GM18505 (cell line): ENCODE measurements around the gene L3MBTL1.

Experiments used
- ATAC-seq: cut with Tn5 transposase; IDR thresholded peaks from one replicate; pipeline ENCODE4 v1.9.1; 2021; ENCODE audit not compliant: unreplicated experiment
- POLR2A ChIP-seq: IDR thresholded peaks from 4 replicates; pipeline ENCODE4 v1.6.1; 2011; ENCODE audit warnings: borderline replicate concordance; ENCODE audit not compliant: insufficient read depth, insufficient read length; ENCODE audit errors: extremely low read depth

L3MBTL1 gene

GRCh38 chr20:43514648-43514999 lies 7.1 kb downstream of the L3MBTL1 start:
- no peak for TF ChIP-seq POLR2A
- ATAC-seq, result peak; percentile 8

DNA sequence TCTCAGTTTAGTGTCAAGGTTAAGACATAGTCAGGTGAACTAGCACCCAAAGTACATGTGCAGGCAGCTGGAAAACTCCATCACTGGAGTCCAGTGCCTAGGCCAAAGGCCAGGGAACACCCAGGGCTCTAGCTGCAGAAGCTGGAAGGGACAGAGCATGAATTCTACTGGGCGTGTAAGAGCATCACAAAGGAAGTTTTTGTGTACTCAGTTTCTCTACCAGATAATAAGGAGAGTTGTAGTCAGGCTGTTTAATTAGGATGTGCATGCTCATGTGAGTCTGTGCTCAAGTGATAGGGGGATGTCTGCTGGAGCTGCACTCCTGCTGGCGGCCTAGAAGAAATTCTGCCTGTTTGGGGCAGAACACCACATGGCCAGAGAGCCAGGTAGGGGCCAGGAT lies 8.1 kb downstream of the L3MBTL1 start:
- no peak for ATAC-seq
- no peak for TF ChIP-seq POLR2A

DNA sequence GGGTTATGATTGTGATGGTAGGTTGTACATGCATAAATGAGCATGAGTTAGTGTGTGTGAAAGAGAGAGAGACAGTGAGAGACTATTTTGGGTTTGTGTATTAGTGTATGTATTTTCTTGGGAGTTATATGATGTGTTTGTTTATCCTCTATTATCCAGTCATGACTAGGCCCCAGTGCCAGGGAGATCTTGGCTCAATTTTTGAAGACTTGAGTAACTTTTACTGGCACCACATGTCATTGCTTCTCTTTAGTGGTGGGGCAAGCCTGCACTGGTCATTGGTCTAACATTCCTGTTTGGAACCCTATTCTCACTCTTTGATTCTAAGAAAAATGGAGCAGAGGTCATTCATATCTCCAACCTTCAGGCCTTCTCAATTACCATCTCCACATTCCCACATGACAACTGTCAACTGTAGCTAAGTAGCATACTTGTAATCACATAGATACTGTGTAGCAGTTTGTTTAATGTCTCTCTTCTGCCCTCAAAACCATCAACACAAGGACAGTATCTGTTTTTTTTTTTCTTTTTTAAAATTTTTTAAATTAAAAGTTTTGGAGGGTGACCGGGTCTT lies 8.8 kb downstream of the L3MBTL1 start:
- TF ChIP-seq POLR2A, result no peak
- ATAC-seq, result no peak

DNA sequence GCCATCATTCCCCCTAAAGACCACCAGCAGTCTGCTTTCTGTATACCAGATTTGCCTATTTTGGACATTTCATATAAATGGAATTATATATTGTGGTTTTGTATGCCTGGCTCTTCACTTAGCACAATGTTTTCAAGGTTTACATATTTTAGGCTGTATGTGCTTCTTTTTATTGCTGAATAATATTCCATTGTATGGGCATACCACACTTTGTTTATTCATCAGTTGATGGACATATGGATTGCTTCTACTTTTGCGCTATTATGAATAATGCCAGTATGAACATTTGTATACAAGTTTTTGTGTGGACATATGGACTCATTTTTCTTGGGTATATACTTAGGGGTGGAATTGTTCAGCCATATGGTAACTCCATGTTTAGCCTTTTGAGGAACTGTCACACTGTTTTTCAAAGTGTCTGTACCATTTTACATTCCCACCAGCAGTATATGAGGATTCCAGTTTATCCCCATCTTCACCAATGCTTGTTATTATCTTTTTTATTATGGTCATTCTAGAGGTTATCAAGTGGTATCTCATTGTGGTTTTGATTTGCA lies 12.7 kb downstream of the L3MBTL1 start:
- ATAC-seq, result no peak
- no peak for TF ChIP-seq POLR2A

- no peak for ATAC-seq
- TF ChIP-seq POLR2A, result no peak
Observed at GRCh38 chr20:43525021-43525420, 17.5 kb downstream of the L3MBTL1 start.

- TF ChIP-seq POLR2A, result no peak
- no peak for ATAC-seq
Observed at GRCh38 chr20:43528258-43528875, 20.9 kb downstream of the L3MBTL1 start.

- no peak for ATAC-seq
Observed at GRCh38 chr20:43529051-43529450, 21.6 kb downstream of the L3MBTL1 start.

GRCh38 chr20:43529457-43530153 lies 22.1 kb downstream of the L3MBTL1 start:
- ATAC-seq, result no peak
- TF ChIP-seq POLR2A, result no peak

More at GRCh38 chr20:43529051-43529450, 21.6 kb downstream of the L3MBTL1 start:
- no peak for TF ChIP-seq POLR2A

- ATAC-seq, result no peak
- TF ChIP-seq POLR2A, result no peak
Observed at GRCh38 chr20:43530321-43531090, 23.0 kb downstream of the L3MBTL1 start.

DNA sequence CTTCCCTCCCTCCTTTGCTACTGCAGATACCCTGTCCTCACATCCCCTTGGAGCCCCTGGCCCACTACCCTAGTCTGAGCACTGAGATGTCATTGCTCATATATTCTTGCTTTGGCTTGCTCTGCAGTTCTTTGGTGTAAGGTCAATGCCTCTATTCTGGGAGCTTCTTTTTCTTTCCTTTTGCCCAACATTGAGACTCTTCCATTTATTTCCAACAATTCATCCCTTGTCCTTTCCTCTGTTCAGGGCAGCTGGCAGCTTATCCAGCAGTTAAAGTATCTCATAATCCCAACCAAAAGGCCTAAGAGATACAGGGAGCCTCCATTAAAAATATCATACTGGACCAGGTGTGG lies 23.6 kb downstream of the L3MBTL1 start:
- no peak for TF ChIP-seq POLR2A
- ATAC-seq, result no peak

DNA sequence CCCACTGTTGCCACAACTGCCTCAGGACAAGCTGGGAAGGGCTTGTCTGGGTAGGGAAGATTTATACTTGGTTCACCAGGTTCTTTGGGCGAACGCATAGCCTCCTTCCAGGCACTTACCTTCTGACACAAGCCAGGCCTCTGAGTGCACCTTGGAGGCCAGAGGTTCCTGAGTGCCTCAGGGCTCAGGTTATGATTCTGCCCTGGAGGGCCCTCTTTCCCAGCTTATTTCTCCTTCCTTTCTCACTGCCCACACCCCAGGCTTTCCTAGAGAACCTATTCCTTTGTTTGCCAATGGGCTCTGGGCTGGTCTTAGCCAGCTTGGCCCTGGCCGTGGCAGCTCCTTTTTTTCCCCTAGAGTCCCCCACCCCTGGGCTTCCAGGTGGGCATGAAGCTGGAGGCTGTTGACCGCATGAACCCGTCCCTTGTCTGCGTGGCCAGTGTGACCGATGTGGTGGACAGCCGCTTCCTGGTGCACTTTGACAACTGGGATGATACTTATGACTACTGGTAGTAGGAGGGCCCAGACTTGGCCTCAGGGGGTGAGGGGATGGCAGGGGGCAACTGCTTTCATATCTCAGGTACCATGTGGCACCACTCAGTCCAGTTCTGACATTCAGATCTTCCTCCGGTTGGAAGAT lies 25.0 kb downstream of the L3MBTL1 start:
- no peak for ATAC-seq
- TF ChIP-seq POLR2A, result no peak

DNA sequence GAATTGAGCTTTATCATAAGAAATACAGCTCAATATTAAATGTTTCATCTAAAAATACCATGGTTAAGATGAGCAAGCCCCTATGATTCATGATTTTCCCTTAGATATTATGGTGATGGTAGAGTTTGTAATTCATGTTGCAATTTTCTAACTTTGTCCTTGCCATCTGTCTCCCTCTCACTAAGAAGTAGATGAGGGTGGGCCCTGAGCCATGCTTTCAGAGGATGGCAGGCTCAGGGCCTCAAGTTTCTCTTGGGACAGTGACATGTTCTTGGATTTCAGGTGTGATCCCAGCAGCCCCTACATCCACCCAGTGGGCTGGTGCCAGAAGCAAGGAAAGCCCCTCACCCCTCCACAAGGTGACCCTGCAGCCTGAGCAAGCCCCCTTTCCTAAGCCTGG lies 25.6 kb downstream of the L3MBTL1 start:
- no peak for TF ChIP-seq POLR2A
- ATAC-seq, result no peak

GRCh38 chr20:43534016-43534415 lies 26.5 kb downstream of the L3MBTL1 start:
- TF ChIP-seq POLR2A, result no peak

More at GRCh38 chr20:43534016-43534415, 26.5 kb downstream of the L3MBTL1 start:
- ATAC-seq, result no peak
